Measurements from ENCODE around the gene DLG2. TPM values are rescaled to one million over a fixed set of nuclear protein-coding genes. Genes with fewer than 3 reads are reported as not detected.

The DLG2 gene
- total and polyA plus RNA-seq, 9 of the 15 experiments (the other 6 are each of a cell fraction or from before 2014, with no cell fraction given) = 0.52 to 1.6 (median 0.95) TPM

- TF ChIP-seq SIX5 (IDR thresholded peaks at IDR 0.05; ENCODE audit: borderline replicate concordance in 1 of 2, insufficient read depth in 1 of 2, low read depth in 1 of 2, low read length in 2 of 2) (no peak), ZBTB1 (CRISPR knock-in tag; IDR thresholded peaks at IDR 0.05; ENCODE audit: borderline replicate concordance, low read depth) (no peak), RBM15 (IDR thresholded peaks at IDR 0.05; ENCODE audit: insufficient read depth, low read length) (no peak)
- TF ChIP-seq, protein P1, sequence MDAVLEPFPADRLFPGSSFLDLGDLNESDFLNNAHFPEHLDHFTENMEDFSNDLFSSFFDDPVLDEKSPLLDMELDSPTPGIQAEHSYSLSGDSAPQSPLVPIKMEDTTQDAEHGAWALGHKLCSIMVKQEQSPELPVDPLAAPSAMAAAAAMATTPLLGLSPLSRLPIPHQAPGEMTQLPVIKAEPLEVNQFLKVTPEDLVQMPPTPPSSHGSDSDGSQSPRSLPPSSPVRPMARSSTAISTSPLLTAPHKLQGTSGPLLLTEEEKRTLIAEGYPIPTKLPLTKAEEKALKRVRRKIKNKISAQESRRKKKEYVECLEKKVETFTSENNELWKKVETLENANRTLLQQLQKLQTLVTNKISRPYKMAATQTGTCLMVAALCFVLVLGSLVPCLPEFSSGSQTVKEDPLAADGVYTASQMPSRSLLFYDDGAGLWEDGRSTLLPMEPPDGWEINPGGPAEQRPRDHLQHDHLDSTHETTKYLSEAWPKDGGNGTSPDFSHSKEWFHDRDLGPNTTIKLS (IDR thresholded peaks at IDR 0.05; ENCODE audit: borderline replicate concordance, low read depth) = no peak
These were observed 832.3 kb downstream of the DLG2 start (continued) for GRCh38 chr11:84794663-84795443.

DNA sequence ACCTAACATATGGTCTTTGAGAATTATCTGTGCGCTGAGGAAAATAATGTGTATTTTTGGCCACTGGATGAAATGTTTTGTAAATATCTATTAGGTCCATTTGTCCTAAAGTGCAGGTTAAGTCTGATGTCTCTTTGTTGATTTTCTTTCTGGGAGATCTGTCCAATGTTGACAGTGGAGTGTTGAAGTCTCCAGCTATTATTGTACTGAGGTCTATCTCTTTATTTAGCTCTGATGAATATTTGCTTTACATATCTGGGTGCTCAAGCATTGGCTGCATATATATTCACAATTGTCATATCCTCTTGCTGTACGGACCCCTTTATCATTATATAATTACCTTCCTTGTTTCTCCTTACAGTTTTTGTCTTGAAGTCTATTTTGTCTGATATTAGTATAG lies 833.8 kb downstream of the DLG2 start:
- intact Hi-C loops (cut with micrococcal nuclease) = no loop called here
- Histone ChIP-seq H3K79me2 (ENCODE audit: control insufficient read depth, insufficient read depth, low read length) (no peaks in the 10 kb centered on the region), H3K36me3 (ENCODE audit: control insufficient read depth, insufficient read depth, low read length) (no peaks in the 10 kb centered on the region), H3K9me1 (ENCODE audit: control insufficient read depth, insufficient read depth, low read length) (no peaks in the 10 kb centered on the region), H3K9ac (ENCODE audit: insufficient read depth in 1 of 2, low read depth in 2 of 2, low read length in 2 of 2) (no peak overlapping the region), H3K4me3 (no peak overlapping the region), H3K9me3 (replicated peaks; ENCODE audit: control insufficient read depth, insufficient read depth, low read depth, low read length) (no peaks in the 10 kb centered on the region), H3K27me3 (ENCODE audit: control insufficient read depth in 2 of 2, insufficient read depth in 2 of 2, low read length in 2 of 2) (no peaks in the 10 kb centered on the region), H2AFZ (ENCODE audit: low read depth, low read length) (no peak overlapping the region), H3K4me1 (replicated peaks in 1 of 2; ENCODE audit: control insufficient read depth in 2 of 2, insufficient read depth in 2 of 2, low read length in 2 of 2) (no peaks in the 10 kb centered on the region), H3K27ac (ENCODE audit: extremely low read depth, low read depth, low read length) (no peak overlapping the region), H3K4me2 (ENCODE audit: insufficient read depth, low read length) (no peak overlapping the region), H4K20me1 (replicated peaks; ENCODE audit: control insufficient read depth, insufficient read depth, low read length) (no peaks in the 10 kb centered on the region)
- DNase-seq (ENCODE audit: extremely low read depth in 1 of 4, low spot score in 3 of 4) = no peak
- BruUV-seq (replicated peaks) = no TSS peak
- ChIA-PET POLR2A (no interaction called here), CTCF (ENCODE audit: low intra/inter-chr PET ratio) (no interaction called here)
- ATAC-seq = no peak
- no peak for FAIRE-seq
- WGBS (ENCODE audit: insufficient coverage, low coverage, missing lambda C conversion rate) = 3% methylated on average over 2 of the region's 2 CpGs
- in situ Hi-C loops (cut with MboI) = no loop called here
- TF ChIP-seq ATF7 (IDR thresholded peaks at IDR 0.05) = no peak
- TF ChIP-seq VEZF1 (CRISPR knock-in tag; IDR thresholded peaks at IDR 0.05) = no peak
- no peak for TF ChIP-seq ZNF146 (CRISPR knock-in tag; IDR thresholded peaks at IDR 0.05; ENCODE audit: unreplicated experiment)
- no peak for TF ChIP-seq RFX1 (IDR thresholded peaks at IDR 0.05)
- TF ChIP-seq, protein P1 (IDR thresholded peaks at IDR 0.05; ENCODE audit: borderline replicate concordance, low read depth) = no peak
- no peak for TF ChIP-seq STAT5B (CRISPR knock-in tag; IDR thresholded peaks at IDR 0.05)
- TF ChIP-seq ELK1 (CRISPR knock-in tag; IDR thresholded peaks at IDR 0.05) = no peak
- TF ChIP-seq CREB1 (IDR thresholded peaks at IDR 0.05) = no peak
- TF ChIP-seq CREB1 (CRISPR knock-in tag; IDR thresholded peaks at IDR 0.05) = no peak

Data from K562 (cell line).